ENCODE results near the gene ZBTB20.

ZBTB20 gene

GRCh38 chr3:114874522-114874971 is 272.5 kb downstream of the ZBTB20 start:
- no peak for DNase-seq (ENCODE audit: low read depth, low spot score)

GRCh38 chr3:114873591-114873990 is 273.5 kb downstream of the ZBTB20 start:
- no peak for DNase-seq (ENCODE audit: low read depth, low spot score)

- DNase-seq (ENCODE audit: low read depth, low spot score), result no peak
Measured at GRCh38 chr3:114872588-114872987, 274.5 kb downstream of the ZBTB20 start.

- no peak for DNase-seq (ENCODE audit: low read depth, low spot score)
Measured at GRCh38 chr3:114872050-114872449, 275.0 kb downstream of the ZBTB20 start.

GRCh38 chr3:114867835-114868503 is 279.1 kb downstream of the ZBTB20 start:
- no peak for DNase-seq (ENCODE audit: low read depth, low spot score)

- no peak for DNase-seq (ENCODE audit: low read depth, low spot score)
Measured at GRCh38 chr3:114867359-114867758, 279.7 kb downstream of the ZBTB20 start.

- DNase-seq (ENCODE audit: low read depth, low spot score), result no peak
Measured at GRCh38 chr3:114866430-114866829, 280.7 kb downstream of the ZBTB20 start.

- DNase-seq (ENCODE audit: low read depth, low spot score), result no peak
Measured at GRCh38 chr3:114864970-114865369, 282.1 kb downstream of the ZBTB20 start.

GRCh38 chr3:114863848-114864247 is 283.2 kb downstream of the ZBTB20 start:
- no peak for DNase-seq (ENCODE audit: low read depth, low spot score)

GRCh38 chr3:114861666-114862065 is 285.4 kb downstream of the ZBTB20 start:
- no peak for DNase-seq (ENCODE audit: low read depth, low spot score)

- DNase-seq (ENCODE audit: low read depth, low spot score), result no peak
Measured at GRCh38 chr3:114860531-114860930, 286.6 kb downstream of the ZBTB20 start.

GRCh38 chr3:114858329-114858728 is 288.8 kb downstream of the ZBTB20 start:
- DNase-seq (ENCODE audit: low read depth, low spot score), result no peak

- no peak for DNase-seq (ENCODE audit: low read depth, low spot score)
Measured at GRCh38 chr3:114857299-114857701, 289.8 kb downstream of the ZBTB20 start.

GRCh38 chr3:114856835-114857234 is 290.3 kb downstream of the ZBTB20 start:
- DNase-seq (ENCODE audit: low read depth, low spot score), result no peak

GRCh38 chr3:114855839-114856238 is 291.2 kb downstream of the ZBTB20 start:
- DNase-seq (ENCODE audit: low read depth, low spot score), result no peak

GRCh38 chr3:114852966-114853365 is 294.1 kb downstream of the ZBTB20 start:
- no peak for DNase-seq (ENCODE audit: low read depth, low spot score)

GRCh38 chr3:114850898-114851297 is 296.2 kb downstream of the ZBTB20 start:
- no peak for DNase-seq (ENCODE audit: low read depth, low spot score)

GRCh38 chr3:114848643-114849350 is 298.3 kb downstream of the ZBTB20 start:
- no peak for DNase-seq (ENCODE audit: low read depth, low spot score)

GRCh38 chr3:114848082-114848481 is 299.0 kb downstream of the ZBTB20 start:
- no peak for DNase-seq (ENCODE audit: low read depth, low spot score)

- no peak for DNase-seq (ENCODE audit: low read depth, low spot score)
Measured at GRCh38 chr3:114847564-114847963, 299.5 kb downstream of the ZBTB20 start.

GRCh38 chr3:114846779-114847178 is 300.3 kb downstream of the ZBTB20 start:
- no peak for DNase-seq (ENCODE audit: low read depth, low spot score)

GRCh38 chr3:114846252-114846651 is 300.8 kb downstream of the ZBTB20 start:
- no peak for DNase-seq (ENCODE audit: low read depth, low spot score)

GRCh38 chr3:114841515-114841914 is 305.6 kb downstream of the ZBTB20 start:
- DNase-seq (ENCODE audit: low read depth, low spot score), result no peak

Data from smooth muscle cell of the brain vasculature (primary cell).